ENCODE data around the gene COQ10A. TPM values are rescaled to one million over a fixed set of nuclear protein-coding genes. Genes with fewer than 3 reads are reported as not detected.
"Not testable (repeated sequence)": the region's sequence is repeated elsewhere in the genome, so short reads cannot be mapped to it uniquely, and the experiment has no call there.

The COQ10A gene
- total RNA-seq, 4 donors from 2014 or later = 6.7 to 51.5 (median 27.9) TPM

DNA sequence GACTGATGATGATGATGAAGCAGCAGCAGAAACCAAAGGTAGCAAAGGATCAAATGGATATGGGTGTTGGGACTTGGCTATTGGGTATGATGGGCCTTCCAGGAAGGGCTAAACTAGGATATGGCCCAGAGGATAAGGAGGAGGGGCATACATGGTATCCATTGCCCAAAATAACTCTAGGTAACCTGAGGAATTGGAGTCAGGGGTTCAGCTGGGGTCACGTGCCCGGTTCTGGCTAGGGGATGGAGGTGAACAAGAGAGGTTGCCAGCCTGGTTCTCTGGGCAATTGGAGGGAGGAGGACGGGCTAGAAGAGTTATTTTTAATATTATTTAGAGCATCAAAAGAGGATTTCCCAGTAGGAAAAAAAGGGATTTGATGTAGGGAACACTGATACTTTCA lies 5.8 kb upstream of the COQ10A start:
- TF ChIP-seq POLR2A (IDR thresholded peaks at IDR 0.05) (no peak), POLR2AphosphoS5 (IDR thresholded peaks at IDR 0.05) (no peak), EP300 (IDR thresholded peaks at IDR 0.05; ENCODE audit: low read depth) (no peak)
- TF ChIP-seq, protein P1, sequence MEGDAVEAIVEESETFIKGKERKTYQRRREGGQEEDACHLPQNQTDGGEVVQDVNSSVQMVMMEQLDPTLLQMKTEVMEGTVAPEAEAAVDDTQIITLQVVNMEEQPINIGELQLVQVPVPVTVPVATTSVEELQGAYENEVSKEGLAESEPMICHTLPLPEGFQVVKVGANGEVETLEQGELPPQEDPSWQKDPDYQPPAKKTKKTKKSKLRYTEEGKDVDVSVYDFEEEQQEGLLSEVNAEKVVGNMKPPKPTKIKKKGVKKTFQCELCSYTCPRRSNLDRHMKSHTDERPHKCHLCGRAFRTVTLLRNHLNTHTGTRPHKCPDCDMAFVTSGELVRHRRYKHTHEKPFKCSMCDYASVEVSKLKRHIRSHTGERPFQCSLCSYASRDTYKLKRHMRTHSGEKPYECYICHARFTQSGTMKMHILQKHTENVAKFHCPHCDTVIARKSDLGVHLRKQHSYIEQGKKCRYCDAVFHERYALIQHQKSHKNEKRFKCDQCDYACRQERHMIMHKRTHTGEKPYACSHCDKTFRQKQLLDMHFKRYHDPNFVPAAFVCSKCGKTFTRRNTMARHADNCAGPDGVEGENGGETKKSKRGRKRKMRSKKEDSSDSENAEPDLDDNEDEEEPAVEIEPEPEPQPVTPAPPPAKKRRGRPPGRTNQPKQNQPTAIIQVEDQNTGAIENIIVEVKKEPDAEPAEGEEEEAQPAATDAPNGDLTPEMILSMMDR (IDR thresholded peaks at IDR 0.05) = no peak
- H3K4me1 ChIP-seq = peaks cover 16 to 25% (median 23%) of the 10 kb centered on the region in 4 donors
- intact Hi-C loops (cut with DNase I; ENCODE audit: low total_unique reads) (no loop called here), in situ Hi-C loops (cut with MboI; ENCODE audit: low pct_ligation_motif_present in 1 of 4, low pct_unique_long_range_greater_than_20kb in 1 of 4, low sequenced_read_pairs in 3 of 4) (no loop called here)
- H3K36me3 ChIP-seq = no peaks in the 10 kb centered on the region
- no peaks in the 10 kb centered on the region for H3K27me3 ChIP-seq
- no peak overlapping the region for H3K4me3 ChIP-seq
- no peaks in the 10 kb centered on the region for H3K9me3 ChIP-seq
- no peak for DNase-seq
- WGBS, 2 donors (ENCODE audit: low coverage in 1 of 2) = 67 to 91% methylated on average over 1 to 3 of the region's 3 CpGs
- no peak overlapping the region for H3K27ac ChIP-seq

DNA sequence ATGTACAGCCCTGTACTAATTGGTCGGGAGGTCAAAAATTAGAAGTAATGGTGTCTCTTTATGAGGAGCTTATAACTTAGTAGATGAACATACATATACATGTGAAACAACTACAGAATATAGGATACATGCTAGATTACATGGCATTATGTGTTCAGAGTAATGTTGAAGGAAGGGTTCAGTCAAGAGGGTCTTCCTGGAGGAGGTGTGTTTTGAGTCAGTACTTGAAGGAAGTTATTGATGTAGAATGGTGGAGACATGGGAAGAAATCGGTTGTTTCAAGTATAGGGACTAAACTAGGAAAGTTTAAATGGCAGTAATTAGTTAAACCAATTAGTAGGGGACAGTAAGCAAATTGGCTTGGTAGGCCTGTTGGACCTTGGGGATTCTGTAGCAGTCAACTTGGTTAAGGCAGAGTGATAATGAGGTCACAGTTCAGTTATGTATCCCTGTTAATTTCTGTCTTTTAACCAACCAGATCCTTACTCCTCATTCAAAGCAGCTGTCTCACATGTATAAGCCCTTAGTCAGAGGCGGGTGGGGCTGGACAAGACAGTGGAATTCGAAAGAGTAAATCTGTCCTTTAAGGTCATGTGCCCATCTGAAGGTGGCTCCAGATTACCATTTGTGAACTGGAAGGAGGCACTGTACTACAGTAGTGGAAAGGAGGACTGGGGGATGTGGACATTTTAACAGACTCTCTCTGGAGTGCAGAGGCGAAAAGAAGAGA lies 5.1 kb upstream of the COQ10A start:
- Histone ChIP-seq H3K9me3 (no peaks in the 10 kb centered on the region), H3K36me3 (no peaks in the 10 kb centered on the region), H3K4me3 (no peak overlapping the region), H3K27me3 (no peaks in the 10 kb centered on the region), H3K4me1 (peaks cover 17 to 26% (median 23%) of the 10 kb centered on the region in 4 donors), H3K27ac (no peak overlapping the region)
- in situ Hi-C loops (cut with MboI; ENCODE audit: low pct_ligation_motif_present in 1 of 4, low pct_unique_long_range_greater_than_20kb in 1 of 4, low sequenced_read_pairs in 3 of 4) = no loop called here
- DNase-seq = peak; percentile 38
- TF ChIP-seq, protein P1 (IDR thresholded peaks at IDR 0.05) = no peak
- TF ChIP-seq POLR2A (IDR thresholded peaks at IDR 0.05) = no peak
- no peak for TF ChIP-seq EP300 (IDR thresholded peaks at IDR 0.05; ENCODE audit: low read depth)
- TF ChIP-seq POLR2AphosphoS5 (IDR thresholded peaks at IDR 0.05) = no peak
- intact Hi-C loops (cut with DNase I; ENCODE audit: low total_unique reads) = no loop called here
- WGBS, 2 donors (ENCODE audit: low coverage in 1 of 2) = 76 to 84% methylated on average over 4 to 5 of the region's 5 CpGs

DNA sequence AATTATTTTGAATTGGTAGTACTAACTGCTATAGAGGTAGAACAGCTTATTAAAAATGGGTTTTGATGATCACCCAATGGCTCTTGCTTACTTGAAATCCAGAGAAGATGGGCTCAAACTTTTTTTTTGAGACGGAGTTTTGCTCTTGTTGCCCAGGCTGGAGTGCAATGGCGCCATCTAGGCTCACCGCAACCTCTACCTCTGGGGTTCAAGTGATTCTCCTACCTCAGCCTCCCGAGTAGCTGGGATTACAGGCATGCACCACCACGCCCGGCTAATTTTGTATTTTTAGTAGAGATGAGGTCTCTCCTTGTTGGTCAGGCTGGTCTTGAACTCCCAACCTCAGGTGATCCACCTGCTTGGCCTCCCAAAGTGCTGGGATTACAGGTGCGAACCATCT lies 3.8 kb upstream of the COQ10A start:
- H3K36me3 ChIP-seq; in situ Hi-C loops (cut with MboI; ENCODE audit: low pct_ligation_motif_present in 1 of 4, low pct_unique_long_range_greater_than_20kb in 1 of 4, low sequenced_read_pairs in 3 of 4); DNase-seq; H3K9me3 ChIP-seq; intact Hi-C loops (cut with DNase I; ENCODE audit: low total_unique reads); H3K4me3 ChIP-seq; H3K27me3 ChIP-seq; H3K27ac ChIP-seq: not testable (repeated sequence)
- 83 to 90% methylated on average over 3 to 7 of the region's 7 CpGs for WGBS, 2 donors (ENCODE audit: low coverage in 1 of 2)
- peaks cover 10 to 21% (median 18%) of the 10 kb centered on the region in 4 donors for H3K4me1 ChIP-seq

DNA sequence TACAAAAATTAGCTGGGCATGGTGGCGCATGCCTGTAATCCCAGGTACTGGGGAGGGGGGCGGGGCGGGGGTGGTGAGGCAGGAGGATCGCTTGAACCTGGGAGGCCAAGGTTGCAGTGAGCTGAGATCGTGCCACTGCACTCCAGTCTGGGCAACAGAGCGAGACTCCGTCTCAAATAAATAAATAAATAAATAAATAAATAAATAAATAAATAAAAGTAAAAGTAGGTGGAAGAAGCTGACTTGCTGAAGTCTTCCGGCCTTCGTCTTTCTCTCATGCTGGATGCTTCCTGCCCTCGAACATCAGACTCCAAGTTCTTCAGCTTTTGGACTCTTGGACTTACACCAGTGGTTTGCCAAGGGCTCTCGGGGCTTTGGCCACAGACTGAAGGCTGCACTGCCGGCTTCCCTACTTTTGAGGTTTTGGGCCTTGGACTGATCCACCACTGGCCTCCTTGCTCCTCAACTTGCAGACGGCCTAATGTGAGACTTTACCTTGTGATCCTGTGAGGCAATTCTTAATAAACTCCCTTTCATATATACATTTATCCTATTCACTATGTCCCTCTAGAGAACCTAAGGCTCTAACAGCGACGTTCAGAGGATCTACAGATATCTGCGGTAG lies 562 bp upstream of the COQ10A start:
- DNase-seq = peak; percentile 16
- peak overlapping the region; percentile 50 to 80 (median 58) for H3K4me3 ChIP-seq
- intact Hi-C loops (cut with DNase I; ENCODE audit: low total_unique reads); H3K9me3 ChIP-seq; H3K36me3 ChIP-seq; in situ Hi-C loops (cut with MboI; ENCODE audit: low pct_ligation_motif_present in 1 of 4, low pct_unique_long_range_greater_than_20kb in 1 of 4, low sequenced_read_pairs in 3 of 4); H3K27me3 ChIP-seq: not testable (repeated sequence)
- H3K4me1 ChIP-seq = peaks cover 5 to 14% (median 12%) of the 10 kb centered on the region in 4 donors
- 28 to 55% methylated on average over 10 to 16 of the region's 16 CpGs for WGBS, 2 donors (ENCODE audit: low coverage in 1 of 2)
- H3K27ac ChIP-seq = peak overlapping the region; percentile 92 to 96 (median 96)

DNA sequence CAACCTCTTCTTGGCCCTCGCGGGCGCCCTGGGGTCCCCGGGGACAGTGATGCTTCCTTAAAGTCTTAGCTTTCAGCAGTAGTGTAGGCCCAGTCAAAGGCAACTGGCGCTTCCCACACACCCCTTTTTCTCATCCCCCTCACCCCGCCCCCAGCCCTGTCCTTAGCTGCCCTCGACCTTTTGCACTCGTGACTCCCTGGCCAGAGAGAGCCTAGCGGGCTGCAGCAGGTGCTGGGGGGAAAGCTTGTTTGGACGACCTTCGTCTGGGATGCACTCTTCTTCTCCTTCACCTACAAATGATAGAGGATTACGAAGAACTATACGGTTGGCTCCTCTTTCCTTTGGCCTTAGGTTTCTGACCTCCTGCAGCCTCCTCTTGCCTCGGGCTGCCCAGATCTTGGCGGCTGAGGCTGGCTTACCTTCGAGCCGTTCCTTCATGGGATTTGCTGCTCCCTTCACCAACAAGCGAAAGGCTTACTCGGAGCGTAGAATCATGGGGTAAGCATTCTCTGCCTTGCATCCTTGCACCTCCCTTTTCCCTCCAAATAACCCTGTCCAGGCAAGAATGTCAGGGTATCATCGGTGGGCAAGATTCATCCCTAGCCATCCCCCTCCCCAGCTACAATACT lies 815 bp downstream of the COQ10A start:
- in situ Hi-C loops (cut with MboI; ENCODE audit: low pct_ligation_motif_present in 1 of 4, low pct_unique_long_range_greater_than_20kb in 1 of 4, low sequenced_read_pairs in 3 of 4) = no loop called here
- Histone ChIP-seq H3K36me3 (peaks cover 0 to 15% (median 7%) of the 10 kb centered on the region in 4 donors), H3K4me1 (peaks cover 5 to 14% (median 12%) of the 10 kb centered on the region in 4 donors), H3K27me3 (no peaks in the 10 kb centered on the region), H3K27ac (peak overlapping the region; percentile 92 to 96 (median 96)), H3K4me3 (peak overlapping the region; percentile 55 to 80 (median 58)), H3K9me3 (no peaks in the 10 kb centered on the region)
- intact Hi-C loops (cut with DNase I; ENCODE audit: low total_unique reads) = no loop called here
- TF ChIP-seq, protein P1 (IDR thresholded peaks at IDR 0.05) = no peak
- no peak for TF ChIP-seq EP300 (IDR thresholded peaks at IDR 0.05; ENCODE audit: low read depth)
- no peak for TF ChIP-seq POLR2A (IDR thresholded peaks at IDR 0.05)
- DNase-seq = no peak
- WGBS, 2 donors (ENCODE audit: low coverage in 1 of 2) = 22 to 50% methylated on average over 1 to 21 of the region's 21 CpGs
